Measurements from ENCODE around the gene BAIAP2L2. TPM values are rescaled to one million over a fixed set of nuclear protein-coding genes. Genes with fewer than 3 reads are reported as not detected.

Gene BAIAP2L2
- total RNA-seq, 1 experiment from 2014 or later: 2.3 TPM

GRCh38 chr22:38077096-38077495 is 33.4 kb downstream of the BAIAP2L2 start:
- H3K36me3 Mint-ChIP-seq (ENCODE audit: insufficient read depth in 1 of 3, low read depth in 3 of 3): peaks cover 4 to 33% (median 21%) of the 10 kb centered on the region in 3 experiments; a peak in 6 of 7 replicates
- no peaks in the 10 kb centered on the region for H4K20me1 ChIP-seq (ENCODE audit: control insufficient read depth, insufficient read depth, insufficient read length)
- no peak overlapping the region for H2BK5ac ChIP-seq (ENCODE audit: insufficient read length, low read length)
- no peaks in the 10 kb centered on the region for H3K23me2 ChIP-seq (ENCODE audit: insufficient read length, low read depth, low read length, poor library complexity, severe bottlenecking)
- H3K18ac ChIP-seq (ENCODE audit: insufficient read length, low read depth, low read length): no peak overlapping the region
- H3K4ac ChIP-seq (ENCODE audit: low read depth, low read length): no peak overlapping the region
- H2AFZ ChIP-seq (ENCODE audit: low read length): no peak overlapping the region
- H2BK15ac ChIP-seq (ENCODE audit: low read depth, low read length): no peak overlapping the region
- H3K23ac ChIP-seq (ENCODE audit: insufficient read length, low read depth, low read length): no peak overlapping the region
- H3K27ac ChIP-seq (ENCODE audit: insufficient read length, low read depth, low read length): no peak overlapping the region
- no peak overlapping the region for H3K9ac ChIP-seq (ENCODE audit: extremely low read depth, insufficient read length, low read length)
- H3K27me3 ChIP-seq (ENCODE audit: insufficient read depth, low read length): peaks cover 5% of the 10 kb centered on the region; the same call in 1 of the 2 replicates
- no peak overlapping the region for H3K4me3 Mint-ChIP-seq
- no peak overlapping the region for H4K8ac ChIP-seq (replicated peaks; ENCODE audit: insufficient read length, low read depth, low read length)
- no peak overlapping the region for H2BK120ac ChIP-seq (ENCODE audit: low read depth, low read length, poor library complexity, severe bottlenecking)
- H3T11ph ChIP-seq (ENCODE audit: low read length): no peak overlapping the region
- H3K4me2 ChIP-seq (ENCODE audit: insufficient read depth, insufficient read length, low read length): no peak overlapping the region
- H2AK5ac ChIP-seq (ENCODE audit: insufficient read length, low read length): no peak overlapping the region
- no peak overlapping the region for H4K5ac ChIP-seq (ENCODE audit: insufficient read length, low read depth, low read length)
- no peak for DNase-seq
- no peak for TF ChIP-seq CTCF (conservative IDR thresholded peaks at IDR 0.05)
- no peak overlapping the region for H4K91ac ChIP-seq (ENCODE audit: insufficient read length, low read depth, low read length)
- H3K9me3 Mint-ChIP-seq: no peaks in the 10 kb centered on the region
- H3K4me1 Mint-ChIP-seq: peaks cover 0 to 9% of the 10 kb centered on the region in 2 experiments; a peak in 2 of 4 replicates
- H3K56ac ChIP-seq (ENCODE audit: insufficient read length, low read depth, low read length): no peak overlapping the region
- no peaks in the 10 kb centered on the region for H3K4me1 ChIP-seq (ENCODE audit: insufficient read depth, low read length)
- H3K9me3 ChIP-seq (ENCODE audit: control insufficient read depth, low read depth, low read length): no peaks in the 10 kb centered on the region
- H3K79me1 ChIP-seq (ENCODE audit: insufficient read depth, low read depth, low read length, poor library complexity, severe bottlenecking): no peaks in the 10 kb centered on the region
- WGBS (ENCODE audit: extremely low coverage, insufficient read length, low lambda C conversion rate): no CpG with 5 or more reads among the region's 12 CpGs
- H3K79me2 ChIP-seq (ENCODE audit: insufficient read depth, low read length): no peaks in the 10 kb centered on the region
- H3K27me3 Mint-ChIP-seq (ENCODE audit: low read depth): peaks cover 21% of the 10 kb centered on the region
- H3K27ac Mint-ChIP-seq: no peak overlapping the region
- H2BK20ac ChIP-seq (ENCODE audit: low read depth, low read length, poor library complexity, severe bottlenecking): no peak overlapping the region
- H3K14ac ChIP-seq (ENCODE audit: insufficient read depth, low read length): no peak overlapping the region
- H2BK12ac ChIP-seq (ENCODE audit: insufficient read length, low read depth, low read length): no peak overlapping the region

Measured in H9 (cell line).